H9 (cell line): Measurements from ENCODE around the gene DLL3. TPM values are rescaled to one million over a fixed set of nuclear protein-coding genes. Genes with fewer than 3 reads are reported as not detected.

Source experiments
- DNase-seq: peaks from one replicate; pipeline ENCODE4 v3.0.0-alpha.2; 2017
- H2AFZ ChIP-seq: one replicate; pipeline ENCODE4 v1.6.1; 2013; ENCODE audit warnings: mild to moderate bottlenecking, low read length, control low read depth, moderate library complexity
- H2AK5ac ChIP-seq: 2 replicates; pipeline ENCODE4 v1.6.1; 2013; ENCODE audit warnings: low read length, control low read depth, mixed read lengths; ENCODE audit not compliant: insufficient read length
- H2BK120ac ChIP-seq: one replicate; pipeline ENCODE4 v1.6.1; 2013; ENCODE audit warnings: low read depth, mild to moderate bottlenecking, low read length, control low read depth, inconsistent platforms; ENCODE audit not compliant: poor library complexity, severe bottlenecking
- H2BK12ac ChIP-seq: 2 replicates; pipeline ENCODE4 v1.6.1; 2013; ENCODE audit warnings: low read length, control low read depth, mixed read lengths, low read depth; ENCODE audit not compliant: insufficient read length
- H2BK15ac ChIP-seq: 2 replicates; pipeline ENCODE4 v1.6.1; 2013; ENCODE audit warnings: low read depth, low read length, control low read depth
- H2BK20ac ChIP-seq: one replicate; pipeline ENCODE4 v1.6.1; 2013; ENCODE audit warnings: low read depth, mild to moderate bottlenecking, low read length, control low read depth, inconsistent platforms; ENCODE audit not compliant: poor library complexity, severe bottlenecking
- H2BK5ac ChIP-seq: 2 replicates; pipeline ENCODE4 v1.6.1; 2013; ENCODE audit warnings: low read length, control low read depth, mixed read lengths; ENCODE audit not compliant: insufficient read length
- H3K14ac ChIP-seq: 2 replicates; pipeline ENCODE4 v1.6.1; 2013; ENCODE audit warnings: low read length, control low read depth; ENCODE audit not compliant: insufficient read depth
- H3K18ac ChIP-seq: 2 replicates; pipeline ENCODE4 v1.6.1; 2013; ENCODE audit warnings: low read depth, mild to moderate bottlenecking, mixed read lengths, low read length, control low read depth; ENCODE audit not compliant: insufficient read length
- H3K23ac ChIP-seq: 2 replicates; pipeline ENCODE4 v1.6.1; 2013; ENCODE audit warnings: low read length, control low read depth, mixed read lengths, low read depth; ENCODE audit not compliant: insufficient read length
- H3K23me2 ChIP-seq: 2 replicates; pipeline ENCODE4 v1.6.1; 2013; ENCODE audit warnings: low read depth, mild to moderate bottlenecking, mixed read lengths, low read length, control low read depth; ENCODE audit not compliant: insufficient read length, poor library complexity, severe bottlenecking
- H3K27ac ChIP-seq: 2 replicates; pipeline ENCODE4 v1.5.1; 2013; ENCODE audit warnings: low read length, control low read depth, mixed read lengths, low read depth; ENCODE audit not compliant: insufficient read length
- H3K27me3 ChIP-seq: 2 replicates; pipeline ENCODE4 v1.6.1; 2013; ENCODE audit warnings: low read length, control low read depth, inconsistent platforms; ENCODE audit not compliant: insufficient read depth
- H3K4ac ChIP-seq: 2 replicates; pipeline ENCODE4 v1.6.1; 2013; ENCODE audit warnings: low read depth, mild to moderate bottlenecking, control low read depth, inconsistent platforms, low read length, moderate library complexity
- H3K4me1 ChIP-seq: 2 replicates; pipeline ENCODE4 v1.6.1; 2013; ENCODE audit warnings: low read length, control low read depth, inconsistent platforms; ENCODE audit not compliant: insufficient read depth
- H3K4me2 ChIP-seq: 2 replicates; pipeline ENCODE4 v1.6.1; 2013; ENCODE audit warnings: low read length, control low read depth, mixed read lengths; ENCODE audit not compliant: insufficient read length, insufficient read depth
- H3K56ac ChIP-seq: 2 replicates; pipeline ENCODE4 v1.6.1; 2013; ENCODE audit warnings: low read depth, mild to moderate bottlenecking, mixed read lengths, low read length, control low read depth; ENCODE audit not compliant: insufficient read length
- H3K79me1 ChIP-seq: 2 replicates; pipeline ENCODE4 v1.6.1; 2013; ENCODE audit warnings: low read depth, mild to moderate bottlenecking, moderate library complexity, low read length, control low read depth, inconsistent platforms; ENCODE audit not compliant: insufficient read depth, poor library complexity, severe bottlenecking
- H3K79me2 ChIP-seq: 2 replicates; pipeline ENCODE4 v1.6.1; 2013; ENCODE audit warnings: low read length, control low read depth, inconsistent platforms; ENCODE audit not compliant: insufficient read depth
- H3K9ac ChIP-seq: 2 replicates; pipeline ENCODE4 v1.6.1; 2013; ENCODE audit warnings: low read length, control low read depth, mixed read lengths; ENCODE audit not compliant: insufficient read length; ENCODE audit errors: extremely low read depth
- H3K9me3 ChIP-seq: one replicate; pipeline ENCODE4 v1.6.1; 2013; ENCODE audit warnings: low read depth, low read length, inconsistent platforms; ENCODE audit not compliant: control insufficient read depth
- H3T11ph ChIP-seq: one replicate; pipeline ENCODE4 v1.6.1; 2013; ENCODE audit warnings: mild to moderate bottlenecking, low read length, control low read depth, inconsistent platforms
- H4K20me1 ChIP-seq: one replicate; pipeline ENCODE4 v1.6.1; 2013; ENCODE audit not compliant: control insufficient read depth, insufficient read length, insufficient read depth
- H4K5ac ChIP-seq: 2 replicates; pipeline ENCODE4 v1.6.1; 2013; ENCODE audit warnings: low read depth, mild to moderate bottlenecking, mixed read lengths, low read length, control low read depth; ENCODE audit not compliant: insufficient read length
- H4K8ac ChIP-seq: replicated peaks from 2 replicates; pipeline ENCODE4 v1.6.1; 2013; ENCODE audit warnings: low read length, control low read depth, mixed read lengths, low read depth; ENCODE audit not compliant: insufficient read length
- H4K91ac ChIP-seq: 2 replicates; pipeline ENCODE4 v1.6.1; 2013; ENCODE audit warnings: low read depth, mild to moderate bottlenecking, moderate library complexity, mixed read lengths, low read length, control low read depth; ENCODE audit not compliant: insufficient read length
- H3K27ac Mint-ChIP-seq, 3 experiments: 2 replicates in 2 of 3; 3 replicates in 1 of 3; pipeline ENCODE4 v1.8.0; 2020 to 2021; ENCODE audit warnings: mixed read lengths in 3 of 3, mild to moderate bottlenecking in 1 of 3, moderate library complexity in 1 of 3
- H3K27me3 Mint-ChIP-seq: 2 replicates; pipeline ENCODE4 v1.8.0; 2021; ENCODE audit warnings: low read depth, mild to moderate bottlenecking, moderate library complexity, mixed read lengths
- H3K36me3 Mint-ChIP-seq, 3 experiments: 2 replicates in 2 of 3; 3 replicates in 1 of 3; pipeline ENCODE4 v1.8.0; 2020 to 2021; ENCODE audit warnings: low read depth in 3 of 3, mixed read lengths in 3 of 3; ENCODE audit not compliant: insufficient read depth in 1 of 3
- H3K4me1 Mint-ChIP-seq, 2 experiments: 2 replicates each; pipeline ENCODE4 v1.8.0; 2020; ENCODE audit warnings: mixed read lengths in 2 of 2
- H3K4me3 Mint-ChIP-seq, 2 experiments: 2 replicates in 1 of 2; 3 replicates in 1 of 2; pipeline ENCODE4 v1.8.0; 2020 to 2021; ENCODE audit warnings: mild to moderate bottlenecking in 2 of 2, mixed read lengths in 2 of 2, moderate library complexity in 1 of 2
- H3K9me3 Mint-ChIP-seq, 2 experiments: 2 replicates in 1 of 2; 3 replicates in 1 of 2; pipeline ENCODE4 v1.8.0; 2020; ENCODE audit warnings: mild to moderate bottlenecking in 2 of 2, mixed read lengths in 2 of 2, moderate library complexity in 1 of 2
- WGBS: extraction: QIAGEN DNeasy Blood & Tissue Kit; methylation state at CpG from one replicate; pipeline ENCODE4 v1.1.7; 2013; ENCODE audit warnings: missing lambda C conversion rate, low lambda C conversion rate, mixed read lengths; ENCODE audit not compliant: insufficient read length; ENCODE audit errors: extremely low coverage; 5-methylcytosine and 5-hydroxymethylcytosine counted together
- total RNA-seq: library from RNA; stranded (reverse); gene quantifications from 2 replicates; pipeline ENCODE4 v1.2.1, GENCODE V29; 2021
- TF ChIP-seq, protein P1 (sequence below): fragments of 200-600 bp; sonication (generic); conservative IDR thresholded peaks from 3 replicates; pipeline ENCODE4 v1.8.0; 2021; ENCODE audit warnings: antibody characterized with exemption, mild to moderate bottlenecking

The DLL3 gene
- total RNA-seq, 1 experiment from 2014 or later, result 2.5 TPM

DNA sequence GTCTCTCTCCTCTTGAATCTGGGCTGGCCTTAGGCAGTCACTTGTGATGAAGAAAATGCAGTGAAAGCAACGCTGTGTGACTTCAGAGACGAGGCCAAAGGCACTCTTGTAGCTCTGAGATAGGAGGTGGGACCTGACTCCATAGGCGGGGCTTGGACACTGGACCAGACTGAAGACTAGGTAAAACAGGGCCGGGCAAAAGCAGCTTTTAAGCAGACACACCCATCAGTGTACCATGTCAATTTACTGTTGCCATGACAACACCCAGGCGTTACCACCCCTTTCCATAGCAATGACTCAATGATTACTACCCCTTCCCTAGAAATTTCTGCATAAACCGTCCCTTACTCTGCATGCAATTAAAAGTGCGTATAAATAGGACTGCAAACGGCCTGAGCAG is 47.9 kb downstream of the DLL3 start:
- H3K56ac ChIP-seq, result no peak overlapping the region
- H3K27me3 Mint-ChIP-seq, result peaks cover 4% of the 10 kb centered on the region
- H3K79me1 ChIP-seq, result no peaks in the 10 kb centered on the region
- H3K4me1 ChIP-seq, result peaks cover 3% of the 10 kb centered on the region; the same call in 1 of the 2 replicates
- no peak overlapping the region for H3K4ac ChIP-seq
- H3K18ac ChIP-seq, result no peak overlapping the region
- H3K79me2 ChIP-seq, result no peaks in the 10 kb centered on the region
- TF ChIP-seq, protein P1, sequence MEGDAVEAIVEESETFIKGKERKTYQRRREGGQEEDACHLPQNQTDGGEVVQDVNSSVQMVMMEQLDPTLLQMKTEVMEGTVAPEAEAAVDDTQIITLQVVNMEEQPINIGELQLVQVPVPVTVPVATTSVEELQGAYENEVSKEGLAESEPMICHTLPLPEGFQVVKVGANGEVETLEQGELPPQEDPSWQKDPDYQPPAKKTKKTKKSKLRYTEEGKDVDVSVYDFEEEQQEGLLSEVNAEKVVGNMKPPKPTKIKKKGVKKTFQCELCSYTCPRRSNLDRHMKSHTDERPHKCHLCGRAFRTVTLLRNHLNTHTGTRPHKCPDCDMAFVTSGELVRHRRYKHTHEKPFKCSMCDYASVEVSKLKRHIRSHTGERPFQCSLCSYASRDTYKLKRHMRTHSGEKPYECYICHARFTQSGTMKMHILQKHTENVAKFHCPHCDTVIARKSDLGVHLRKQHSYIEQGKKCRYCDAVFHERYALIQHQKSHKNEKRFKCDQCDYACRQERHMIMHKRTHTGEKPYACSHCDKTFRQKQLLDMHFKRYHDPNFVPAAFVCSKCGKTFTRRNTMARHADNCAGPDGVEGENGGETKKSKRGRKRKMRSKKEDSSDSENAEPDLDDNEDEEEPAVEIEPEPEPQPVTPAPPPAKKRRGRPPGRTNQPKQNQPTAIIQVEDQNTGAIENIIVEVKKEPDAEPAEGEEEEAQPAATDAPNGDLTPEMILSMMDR, result no peak
- no peak overlapping the region for H2BK15ac ChIP-seq
- no peak overlapping the region for H2AFZ ChIP-seq
- H2BK5ac ChIP-seq, result no peak overlapping the region
- no peaks in the 10 kb centered on the region for H3K36me3 Mint-ChIP-seq
- no peak overlapping the region for H2BK20ac ChIP-seq
- H2BK120ac ChIP-seq, result no peak overlapping the region
- H3K9me3 Mint-ChIP-seq, result no peaks in the 10 kb centered on the region
- no CpG with 5 or more reads among the region's 8 CpGs for WGBS
- H3K23me2 ChIP-seq, result no peaks in the 10 kb centered on the region
- H4K8ac ChIP-seq, result no peak overlapping the region
- H3T11ph ChIP-seq, result no peak overlapping the region
- H3K4me1 Mint-ChIP-seq, result peaks cover 9 to 12% of the 10 kb centered on the region in 2 experiments
- H3K23ac ChIP-seq, result no peak overlapping the region
- no peak overlapping the region for H3K4me3 Mint-ChIP-seq
- no peak overlapping the region for H3K27ac Mint-ChIP-seq
- H3K27me3 ChIP-seq, result no peaks in the 10 kb centered on the region
- no peak overlapping the region for H3K14ac ChIP-seq
- H4K5ac ChIP-seq, result no peak overlapping the region
- H2BK12ac ChIP-seq, result no peak overlapping the region
- peak; percentile 34 for DNase-seq
- no peaks in the 10 kb centered on the region for H3K9me3 ChIP-seq
- H4K20me1 ChIP-seq, result no peaks in the 10 kb centered on the region
- no peak overlapping the region for H2AK5ac ChIP-seq
- H3K27ac ChIP-seq, result no peak overlapping the region
- no peak overlapping the region for H3K9ac ChIP-seq
- no peak overlapping the region for H4K91ac ChIP-seq
- no peak overlapping the region for H3K4me2 ChIP-seq
